Embryonic facial prominence (tissue), 1 donor: ENCODE results near the gene TBL3.

Experiments used
- DNase-seq: peaks from one replicate; pipeline ENCODE4 v3.0.0-alpha.2; 2016; ENCODE audit errors: extremely low spot score

Gene TBL3

GRCh38 chr16:2015947-2016208, 44.0 kb downstream of the TBL3 start:
- no peak for DNase-seq

- no peak for DNase-seq
These were observed 44.6 kb downstream of the TBL3 start for GRCh38 chr16:2016407-2016922.

GRCh38 chr16:2019518-2019920, 47.7 kb downstream of the TBL3 start, which contains the start of gene NPW:
TSS of gene NPW (plus strand) at chr16:2019785.
- DNase-seq = no peak

- DNase-seq = no peak
These were observed 48.3 kb downstream of the TBL3 start for GRCh38 chr16:2019921-2020831.

- DNase-seq = no peak
These were observed 50.9 kb downstream of the TBL3 start for GRCh38 chr16:2022723-2023091.

GRCh38 chr16:2023092-2024031, 51.5 kb downstream of the TBL3 start:
- no peak for DNase-seq

- no peak for DNase-seq
These were observed 52.2 kb downstream of the TBL3 start for GRCh38 chr16:2024032-2024420.

GRCh38 chr16:2025251-2025650, 53.4 kb downstream of the TBL3 start:
- DNase-seq = no peak

- no peak for DNase-seq
These were observed 54.1 kb downstream of the TBL3 start for GRCh38 chr16:2025878-2026460.

GRCh38 chr16:2026461-2027023, 54.7 kb downstream of the TBL3 start, which contains the start of gene NHERF2:
TSS of gene NHERF2 (plus strand) at chr16:2026902. CDS start at chr16:2027006, 104 bp downstream.
- no peak for DNase-seq

- DNase-seq = no peak
These were observed 55.5 kb downstream of the TBL3 start for GRCh38 chr16:2027024-2028010.

GRCh38 chr16:2028146-2028545, 56.3 kb downstream of the TBL3 start:
- no peak for DNase-seq

GRCh38 chr16:2028620-2029220, 56.9 kb downstream of the TBL3 start:
- no peak for DNase-seq

GRCh38 chr16:2029350-2029749, 57.5 kb downstream of the TBL3 start:
- DNase-seq = no peak

GRCh38 chr16:2030036-2030435, 58.2 kb downstream of the TBL3 start:
- no peak for DNase-seq

GRCh38 chr16:2031081-2031577, 59.3 kb downstream of the TBL3 start:
- DNase-seq = no peak
